Uterus (tissue), 4 donors: ENCODE results near the gene STMN1. TPM values are rescaled to one million over a fixed set of nuclear protein-coding genes. Genes with fewer than 3 reads are reported as not detected.

Experiments
- DNase-seq, 2 donors: peaks; one replicate each; pipeline ENCODE4 v3.0.0-alpha.2; 2019 to 2020
- H3K27ac ChIP-seq, 2 donors: fragments of 200-600 bp; sonication (generic); 1 replicate in 1 of 2; 2 replicates in 1 of 2; pipeline ENCODE4 v1.5.1; 2016 to 2018
- H3K27me3 ChIP-seq, 2 donors: fragments of 200-600 bp; sonication (generic); one replicate each; pipeline ENCODE4 v1.5.1; 2018 to 2019; ENCODE audit warnings: control low read depth in 1 of 2
- H3K36me3 ChIP-seq, 2 donors: fragments of 200-600 bp; sonication (generic); one replicate each; pipeline ENCODE4 v1.5.1; 2019; ENCODE audit warnings: control low read depth in 1 of 2
- H3K4me1 ChIP-seq, 2 donors: fragments of 200-600 bp; sonication (generic); one replicate each; pipeline ENCODE4 v1.5.1; 2018 to 2019; ENCODE audit warnings: control low read depth in 1 of 2
- H3K4me3 ChIP-seq, 2 donors: fragments of 200-600 bp; sonication (generic); 1 replicate in 1 of 2; 2 replicates in 1 of 2; pipeline ENCODE4 v1.5.1; 2018 to 2019; ENCODE audit warnings: mild to moderate bottlenecking in 1 of 2
- H3K9me3 ChIP-seq, 2 donors: fragments of 200-600 bp; sonication (generic); one replicate each; pipeline ENCODE4 v1.5.1; 2019; ENCODE audit warnings: control low read depth in 1 of 2
- POLR2A ChIP-seq, 2 donors: fragments of 450-650 bp; IDR thresholded peaks; one replicate each; pipeline ENCODE4 v1.6.1; 2016; ENCODE audit warnings: antibody characterized with exemption in 2 of 2, mild to moderate bottlenecking in 1 of 2, moderate library complexity in 1 of 2
- intact Hi-C: fragments of 100-400 bp; cut with DNase I; formaldehyde crosslinking; loops from one replicate; pipeline ENCODE4 v1.15.1; 2023; ENCODE audit warnings: low total_unique reads
- total RNA-seq, 4 donors: library from RNA; depleted of rRNA in 3 of 4; stranded (reverse); fragments of >200 nt in 3 of 4; gene quantifications; one replicate each; pipeline versions ENCODE4 v1.1.0 to v1.2.4, GENCODE V29; 2014 to 2023
- TF ChIP-seq, protein P1 (sequence below), 4 experiments: fragments of 200-600 bp in 2 of 4; fragments of 450-650 bp in 2 of 4; sonication (generic) in 2 of 4; IDR thresholded peaks; one replicate each; pipeline ENCODE4 v1.5.1; 2016 to 2019; ENCODE audit warnings: antibody characterized with exemption in 4 of 4, mild to moderate bottlenecking in 2 of 4, moderate library complexity in 1 of 4
- donor health status: DM: yes; HTN: yes; CAD: no.

STMN1 gene
- total RNA-seq, 4 donors from 2014 or later = 34.6 to 100 (median 78.2) TPM

DNA sequence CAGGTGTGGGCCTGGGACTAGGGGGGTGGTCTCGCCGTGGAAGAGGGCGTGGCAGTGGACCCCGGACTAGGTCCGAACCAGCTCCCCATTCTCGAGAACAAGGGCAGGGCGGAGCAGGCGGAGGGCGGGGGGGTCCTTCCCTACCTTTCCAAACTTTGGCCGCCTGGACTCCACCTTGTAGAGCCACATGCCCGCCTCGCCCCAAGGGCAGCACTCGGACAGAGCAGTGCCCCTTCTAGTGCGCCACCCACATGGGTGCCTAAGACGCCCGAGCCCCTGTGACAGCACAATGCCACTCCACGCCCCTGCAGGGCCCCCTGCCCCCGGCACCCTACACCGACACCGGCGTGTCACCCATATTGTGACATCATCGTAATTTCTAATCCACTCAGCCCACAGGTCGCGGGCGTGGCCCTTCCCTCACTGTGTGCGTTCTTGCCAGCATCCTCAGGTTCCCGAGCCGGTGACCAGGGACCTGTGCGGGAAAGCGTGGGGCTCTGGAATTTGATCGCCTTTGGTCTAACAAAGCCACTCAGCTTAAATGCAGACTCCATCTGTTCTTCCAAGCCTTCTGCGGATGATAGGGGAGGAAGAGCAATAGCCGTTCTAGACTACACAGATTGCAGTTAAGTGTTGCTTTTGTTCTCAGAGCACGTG lies 553 bp upstream of the STMN1 start:
- peak in 1 of 2 donors; percentile 33 for DNase-seq
- no peak for TF ChIP-seq POLR2A (IDR thresholded peaks at IDR 0.05)
- TF ChIP-seq, protein P1, sequence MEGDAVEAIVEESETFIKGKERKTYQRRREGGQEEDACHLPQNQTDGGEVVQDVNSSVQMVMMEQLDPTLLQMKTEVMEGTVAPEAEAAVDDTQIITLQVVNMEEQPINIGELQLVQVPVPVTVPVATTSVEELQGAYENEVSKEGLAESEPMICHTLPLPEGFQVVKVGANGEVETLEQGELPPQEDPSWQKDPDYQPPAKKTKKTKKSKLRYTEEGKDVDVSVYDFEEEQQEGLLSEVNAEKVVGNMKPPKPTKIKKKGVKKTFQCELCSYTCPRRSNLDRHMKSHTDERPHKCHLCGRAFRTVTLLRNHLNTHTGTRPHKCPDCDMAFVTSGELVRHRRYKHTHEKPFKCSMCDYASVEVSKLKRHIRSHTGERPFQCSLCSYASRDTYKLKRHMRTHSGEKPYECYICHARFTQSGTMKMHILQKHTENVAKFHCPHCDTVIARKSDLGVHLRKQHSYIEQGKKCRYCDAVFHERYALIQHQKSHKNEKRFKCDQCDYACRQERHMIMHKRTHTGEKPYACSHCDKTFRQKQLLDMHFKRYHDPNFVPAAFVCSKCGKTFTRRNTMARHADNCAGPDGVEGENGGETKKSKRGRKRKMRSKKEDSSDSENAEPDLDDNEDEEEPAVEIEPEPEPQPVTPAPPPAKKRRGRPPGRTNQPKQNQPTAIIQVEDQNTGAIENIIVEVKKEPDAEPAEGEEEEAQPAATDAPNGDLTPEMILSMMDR (IDR thresholded peaks at IDR 0.05) = no peak
- peaks cover 0 to 10% of the 10 kb centered on the region in 2 donors for H3K4me1 ChIP-seq
- no peaks in the 10 kb centered on the region for H3K36me3 ChIP-seq
- peak overlapping the region; percentile 58 to 97 for H3K4me3 ChIP-seq
- H3K27ac ChIP-seq = peak overlapping the region; percentile 52 to 90
- intact Hi-C loops = no loop called here
- H3K27me3 ChIP-seq = no peaks in the 10 kb centered on the region
- no peaks in the 10 kb centered on the region for H3K9me3 ChIP-seq

DNA sequence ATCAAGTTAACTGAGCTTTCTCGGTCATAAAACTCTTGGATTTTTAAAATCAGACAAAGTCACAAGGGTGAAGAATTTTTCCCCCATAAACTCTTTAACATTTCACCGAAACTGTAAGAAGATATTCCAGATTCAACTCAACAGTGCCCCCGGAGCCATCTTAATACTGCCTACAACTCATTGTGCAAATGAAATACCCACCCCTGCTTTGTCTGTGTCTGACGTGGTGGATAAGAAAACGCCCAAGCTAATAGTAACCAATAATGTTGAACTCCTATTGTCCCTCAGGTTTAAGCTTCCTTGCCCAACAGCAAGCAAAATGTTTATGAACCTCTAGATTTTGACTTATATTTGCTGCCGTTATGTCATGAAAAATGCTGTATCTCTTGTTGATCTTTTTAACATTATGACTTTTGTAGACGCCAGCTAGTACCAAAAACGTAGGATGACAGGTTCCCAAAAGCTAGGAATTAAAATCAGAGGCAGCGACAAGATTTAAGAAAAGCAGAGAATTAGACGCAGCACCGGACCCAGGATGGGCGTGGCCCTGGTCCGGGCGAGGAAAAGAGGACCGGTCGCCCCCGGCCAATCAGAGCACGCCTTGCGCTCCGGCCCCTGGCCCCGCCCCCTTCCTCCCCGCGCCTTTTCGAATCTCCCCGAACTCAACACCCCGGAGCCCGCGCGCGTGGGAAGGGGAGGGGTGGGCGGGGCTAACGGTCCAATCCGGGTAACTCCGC lies 1.1 kb downstream of the STMN1 start:
- H3K9me3 ChIP-seq = no peaks in the 10 kb centered on the region
- H3K27ac ChIP-seq = peak overlapping the region; percentile 73 to 90
- H3K4me3 ChIP-seq = peak overlapping the region; percentile 58 to 97
- no peaks in the 10 kb centered on the region for H3K27me3 ChIP-seq
- H3K36me3 ChIP-seq = no peaks in the 10 kb centered on the region
- TF ChIP-seq, protein P1 (IDR thresholded peaks at IDR 0.05) = no peak
- TF ChIP-seq POLR2A (IDR thresholded peaks at IDR 0.05) = no peak
- DNase-seq = peak; percentile 96
- peaks cover 0 to 10% of the 10 kb centered on the region in 2 donors for H3K4me1 ChIP-seq
- intact Hi-C loops = no loop called here

DNA sequence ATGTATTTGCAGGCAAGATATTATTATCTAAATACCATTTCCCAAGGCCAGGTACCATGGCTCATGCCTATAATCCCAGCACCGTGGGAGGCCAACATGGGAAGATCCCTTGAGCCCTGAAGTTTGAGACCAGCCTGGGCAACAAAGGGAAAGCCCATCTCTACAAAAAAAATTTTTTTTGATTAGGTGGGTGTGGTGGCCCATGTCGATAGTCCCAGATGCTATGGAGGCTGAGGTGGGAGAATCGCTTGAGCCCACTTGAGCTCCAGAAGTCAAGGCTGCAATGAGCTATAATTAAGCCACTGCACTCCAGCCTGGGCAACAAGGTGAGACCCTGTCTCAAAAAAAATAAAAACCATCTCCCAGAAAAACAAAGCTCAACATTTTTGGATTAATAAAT lies 2.2 kb downstream of the STMN1 start:
- H3K4me1 ChIP-seq = peaks cover 0 to 10% of the 10 kb centered on the region in 2 donors
- no peak overlapping the region for H3K4me3 ChIP-seq
- TF ChIP-seq, protein P1 (IDR thresholded peaks at IDR 0.05) = no peak
- TF ChIP-seq POLR2A (IDR thresholded peaks at IDR 0.05) = no peak
- intact Hi-C loops = no loop called here
- H3K36me3 ChIP-seq = no peaks in the 10 kb centered on the region
- H3K9me3 ChIP-seq = no peaks in the 10 kb centered on the region
- H3K27me3 ChIP-seq = no peaks in the 10 kb centered on the region
- no peak overlapping the region for H3K27ac ChIP-seq
- DNase-seq = no peak

DNA sequence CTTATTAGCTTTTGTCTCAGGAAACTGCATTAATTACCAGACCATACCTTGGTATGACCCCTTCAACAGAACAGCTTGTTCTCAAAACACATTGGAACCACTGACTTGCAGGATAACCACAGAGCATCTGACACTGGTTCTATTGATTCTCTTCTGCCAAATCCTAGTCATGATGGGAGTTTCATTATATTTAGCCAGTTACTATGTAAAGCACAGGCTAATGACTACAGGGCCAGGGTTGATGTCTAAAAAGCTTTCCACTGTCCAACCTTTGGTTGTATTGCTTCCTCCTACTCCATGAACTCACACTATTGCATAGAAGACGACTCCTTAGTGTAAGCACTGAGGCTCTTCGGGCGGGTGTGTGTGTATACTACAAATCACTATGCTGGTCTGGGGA lies 3.8 kb downstream of the STMN1 start:
- Histone ChIP-seq H3K9me3 (no peaks in the 10 kb centered on the region), H3K27me3 (no peaks in the 10 kb centered on the region)
- intact Hi-C loops = no loop called here

More for the DNA sequence above, 3.8 kb downstream of the STMN1 start:
- H3K4me1 ChIP-seq = peaks cover 0 to 10% of the 10 kb centered on the region in 2 donors
- TF ChIP-seq, protein P1 (IDR thresholded peaks at IDR 0.05) = no peak
- TF ChIP-seq POLR2A (IDR thresholded peaks at IDR 0.05) = no peak
- no peak overlapping the region for H3K4me3 ChIP-seq
- H3K27ac ChIP-seq = no peak overlapping the region
- H3K36me3 ChIP-seq = no peaks in the 10 kb centered on the region
- no peak for DNase-seq
